GM18526 (cell line): ENCODE measurements around the gene ARHGEF25.

Experiments
- POLR2A ChIP-seq: IDR thresholded peaks from 3 replicates; pipeline ENCODE4 v1.6.1; 2011; ENCODE audit not compliant: insufficient read length; ENCODE audit errors: extremely low read depth

The ARHGEF25 gene

DNA sequence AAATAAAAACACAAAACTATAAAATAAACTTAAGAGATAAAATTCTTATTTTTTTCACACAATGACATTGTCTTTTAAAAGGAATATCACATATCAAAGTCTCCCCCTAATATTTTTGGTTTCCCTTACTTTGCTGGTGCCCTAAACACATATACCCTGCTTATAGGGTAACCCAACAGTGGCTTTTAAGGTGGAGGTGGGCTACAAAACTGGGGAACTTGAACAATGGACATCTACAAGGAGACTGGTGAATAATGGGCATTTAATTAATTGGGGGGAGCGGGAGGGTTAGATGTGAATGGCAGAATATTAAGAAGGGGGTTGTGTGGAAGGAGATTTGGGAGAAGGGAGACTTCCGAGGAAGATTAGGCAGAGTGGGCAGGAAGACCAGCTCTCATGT lies 12.2 kb downstream of the ARHGEF25 start:
- no peak for TF ChIP-seq POLR2A

- TF ChIP-seq POLR2A, result no peak
These were observed 12.7 kb downstream of the ARHGEF25 start for GRCh38 chr12:57623811-57624390.

DNA sequence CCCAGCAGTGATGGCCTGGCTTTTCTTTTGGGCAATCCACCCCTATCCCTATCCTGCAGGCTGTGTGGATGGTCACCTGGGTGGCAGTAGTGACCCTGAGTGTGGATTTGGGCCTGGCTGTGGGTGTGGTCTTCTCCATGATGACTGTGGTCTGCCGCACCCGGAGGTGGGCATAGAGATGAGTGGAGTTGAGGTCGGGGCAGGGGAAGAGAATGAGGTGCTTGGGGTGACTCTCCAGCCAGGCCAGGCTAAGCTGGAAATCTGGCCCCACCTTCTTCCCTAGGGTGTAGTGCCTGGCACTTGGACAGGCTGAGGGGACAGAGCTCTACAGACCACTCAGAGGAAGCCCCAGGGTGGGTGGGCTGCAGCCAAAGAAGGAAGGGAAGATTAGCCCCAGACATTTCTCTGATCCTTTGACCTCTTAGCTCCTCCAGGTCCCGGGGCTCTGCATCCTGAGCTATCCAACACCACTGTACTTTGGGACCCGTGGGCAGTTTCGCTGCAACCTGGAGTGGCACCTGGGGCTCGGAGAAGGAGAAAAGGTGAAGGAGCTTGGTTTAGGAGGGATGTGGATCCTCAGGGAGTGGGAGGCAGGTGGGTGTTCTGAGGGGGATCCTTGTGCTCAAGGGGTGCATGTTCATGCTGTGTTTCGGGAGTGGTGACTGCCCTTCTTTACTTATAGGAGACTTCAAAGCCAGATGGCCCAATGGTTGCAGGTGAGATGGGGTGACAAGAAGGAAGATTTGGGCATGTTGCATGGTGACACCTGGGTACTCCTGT lies 13.4 kb downstream of the ARHGEF25 start:
- TF ChIP-seq POLR2A, result no peak

DNA sequence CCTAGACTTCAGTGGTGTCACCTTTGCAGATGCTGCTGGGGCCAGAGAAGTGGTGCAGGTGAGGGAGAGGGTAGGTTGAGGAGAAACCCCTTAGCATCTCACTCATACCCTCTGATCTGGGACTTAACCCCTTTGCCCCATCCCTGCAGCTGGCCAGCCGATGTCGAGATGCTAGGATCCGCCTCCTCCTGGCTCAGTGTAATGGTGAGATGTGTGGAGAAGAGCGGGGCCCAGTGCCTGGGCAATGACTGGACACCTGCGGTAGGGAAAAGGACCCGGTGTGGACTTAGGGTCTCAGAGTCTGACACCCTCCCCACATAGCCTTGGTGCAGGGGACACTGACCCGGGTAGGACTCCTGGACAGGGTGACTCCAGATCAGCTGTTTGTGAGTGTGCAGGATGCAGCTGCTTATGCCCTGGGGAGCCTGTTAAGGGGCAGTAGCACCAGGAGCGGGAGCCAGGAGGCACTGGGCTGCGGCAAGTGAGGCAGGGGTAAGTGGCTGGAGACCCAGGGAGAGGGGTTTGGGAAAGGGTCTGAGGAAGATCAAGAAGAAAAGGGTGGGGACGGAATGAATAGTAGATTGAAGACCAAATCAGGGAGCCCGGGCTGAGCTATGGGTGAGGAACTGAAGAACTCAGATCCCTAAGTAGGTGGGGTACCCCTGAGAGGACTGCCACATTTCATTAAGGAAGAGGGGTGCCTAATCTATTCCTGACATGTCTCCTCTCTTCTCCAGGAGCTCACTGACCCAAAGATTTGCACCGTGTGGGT lies 14.2 kb downstream of the ARHGEF25 start:
- no peak for TF ChIP-seq POLR2A

DNA sequence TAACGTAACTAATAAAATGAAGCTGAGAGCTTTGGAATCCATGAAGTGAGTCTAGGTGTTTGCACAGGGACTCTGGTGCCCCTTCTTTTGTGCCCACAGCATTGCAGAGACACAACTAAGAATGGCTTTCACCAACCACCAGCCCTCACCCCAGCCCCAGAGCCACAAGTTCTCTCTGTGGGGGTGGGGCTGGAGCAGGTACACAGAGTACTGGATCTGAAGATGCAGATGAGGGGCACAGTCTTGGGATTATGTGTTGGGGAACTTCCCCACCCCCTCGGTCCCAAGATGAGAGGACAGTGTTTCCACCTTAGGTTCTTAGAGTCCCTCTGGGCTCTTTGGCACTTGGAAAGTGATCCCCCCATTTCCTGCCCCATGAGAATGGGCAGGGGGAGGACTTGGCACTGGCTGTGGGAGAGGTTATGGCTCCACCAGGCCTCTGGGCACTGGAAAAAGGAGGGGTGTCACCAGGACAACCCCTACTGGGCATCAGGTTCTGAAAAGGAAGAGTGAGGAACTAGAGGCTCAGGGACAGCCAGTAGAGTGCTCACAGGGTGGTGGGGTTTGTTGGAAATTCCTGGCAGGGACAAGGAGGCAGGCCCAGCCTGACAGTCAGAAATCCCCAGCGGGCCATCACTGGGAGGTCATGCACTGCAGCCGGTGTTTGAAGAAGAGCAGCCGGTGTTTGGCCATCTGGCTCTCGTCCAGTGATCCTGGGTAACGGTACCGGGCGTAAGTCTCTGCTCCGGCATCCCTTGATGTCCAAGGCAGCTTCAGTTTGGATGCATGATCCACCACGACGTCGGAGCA lies 15.1 kb downstream of the ARHGEF25 start:
- TF ChIP-seq POLR2A, result no peak

DNA sequence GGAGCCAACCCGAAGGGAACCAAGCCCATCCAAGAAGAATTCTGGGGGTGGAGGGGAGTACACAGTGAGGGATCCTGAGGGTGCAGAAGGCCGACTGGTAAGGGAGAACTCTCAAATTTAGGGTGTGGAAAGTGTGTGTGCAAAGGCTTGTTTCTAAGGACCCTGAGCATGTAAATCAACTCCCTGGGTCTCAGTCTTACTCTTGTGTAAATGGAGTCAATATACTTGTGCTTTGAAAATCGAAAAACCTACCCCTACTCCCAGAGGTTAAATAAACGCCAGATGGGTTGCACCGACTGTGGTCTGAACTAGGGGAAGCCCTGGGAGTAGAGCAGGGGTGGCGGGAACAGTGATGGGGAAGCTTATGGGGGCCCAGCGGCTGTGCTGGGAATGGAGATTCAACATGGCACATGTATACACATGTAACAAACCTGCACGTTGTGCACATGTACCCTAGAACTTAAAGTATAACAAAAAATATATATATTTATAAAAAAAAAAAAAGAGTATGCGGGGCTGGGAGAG lies 15.7 kb downstream of the ARHGEF25 start:
- TF ChIP-seq POLR2A, result no peak

- no peak for TF ChIP-seq POLR2A
These were observed 16.5 kb downstream of the ARHGEF25 start for GRCh38 chr12:57627501-57628279.

DNA sequence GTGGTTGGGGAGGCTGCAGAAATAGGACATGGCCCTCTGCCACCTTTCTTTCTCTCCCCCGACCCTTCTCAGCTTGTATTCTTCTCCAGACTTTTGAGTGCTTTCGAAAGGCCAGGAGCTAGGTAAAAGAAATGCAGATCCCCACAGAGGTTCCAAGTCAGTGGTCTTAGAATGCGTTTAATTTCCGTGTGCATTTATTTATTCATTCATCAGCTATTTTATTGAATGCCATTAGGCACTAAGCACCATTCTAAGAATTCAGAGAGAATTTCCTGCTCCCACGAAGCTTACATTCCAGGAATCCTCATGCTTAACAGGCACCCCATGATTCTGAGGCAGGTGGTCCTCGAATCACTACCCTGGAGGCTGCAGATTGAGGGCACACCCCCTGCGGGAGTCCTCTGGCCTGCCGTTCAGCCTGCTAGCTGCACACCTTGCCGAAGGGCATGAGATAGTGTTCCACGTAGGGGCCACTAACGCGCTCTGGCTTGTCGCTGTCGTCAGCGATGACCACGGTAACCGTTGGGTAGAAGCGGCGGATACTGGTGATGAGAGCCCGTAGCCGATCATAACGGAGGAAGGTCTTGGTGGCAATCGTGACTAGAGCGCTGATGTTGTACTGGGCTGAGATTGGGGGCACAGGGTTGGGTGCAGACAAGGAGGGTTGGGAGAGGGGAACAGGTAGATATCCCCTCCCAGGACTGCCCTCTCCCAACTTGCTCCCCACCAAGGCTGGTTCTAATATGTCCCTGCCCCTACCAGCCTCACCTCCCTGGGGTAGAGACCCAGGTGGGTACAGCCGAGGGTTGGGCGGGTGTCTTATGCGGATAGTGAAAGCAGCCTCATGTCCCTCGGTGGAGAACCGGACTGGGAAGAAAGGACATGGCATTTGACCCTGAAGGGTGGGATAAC lies 17.3 kb downstream of the ARHGEF25 start:
- TF ChIP-seq POLR2A, result no peak

GRCh38 chr12:57629897-57630471 lies 18.7 kb downstream of the ARHGEF25 start:
- TF ChIP-seq POLR2A, result no peak

DNA sequence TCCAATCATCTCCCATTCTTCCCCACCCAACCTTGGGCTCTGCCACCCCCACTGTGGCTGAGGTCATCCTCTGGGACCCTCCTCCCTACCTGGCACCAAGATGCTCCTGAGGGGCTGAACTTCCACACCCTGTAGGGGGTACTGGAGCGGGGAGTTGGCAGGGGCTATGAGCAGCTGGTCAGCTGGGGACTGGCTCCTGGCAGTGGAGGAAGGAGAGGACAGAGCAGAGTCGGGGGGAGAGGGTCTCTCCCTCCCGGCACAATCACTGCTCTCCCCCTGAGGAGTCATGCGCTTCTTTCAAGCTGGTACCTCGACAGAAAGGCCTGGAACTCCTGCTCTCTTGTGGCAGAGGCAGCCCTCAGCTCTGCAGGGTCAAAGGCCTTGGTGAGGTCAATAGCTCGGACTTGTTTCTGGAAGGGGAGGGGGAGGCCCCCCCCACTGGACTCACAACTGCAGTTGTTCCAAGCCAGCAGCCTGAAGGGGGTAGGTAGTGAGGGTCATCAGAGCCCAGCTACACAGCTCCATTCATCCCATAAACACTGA lies 19.7 kb downstream of the ARHGEF25 start:
- no peak for TF ChIP-seq POLR2A

- TF ChIP-seq POLR2A, result no peak
These were observed 20.4 kb downstream of the ARHGEF25 start for GRCh38 chr12:57631566-57632072.
